ENCODE data around the gene PTPRD.
"Not testable (repeated sequence)": the region's sequence is repeated elsewhere in the genome, so short reads cannot be mapped to it uniquely, and the experiment has no call there.

PTPRD gene

DNA sequence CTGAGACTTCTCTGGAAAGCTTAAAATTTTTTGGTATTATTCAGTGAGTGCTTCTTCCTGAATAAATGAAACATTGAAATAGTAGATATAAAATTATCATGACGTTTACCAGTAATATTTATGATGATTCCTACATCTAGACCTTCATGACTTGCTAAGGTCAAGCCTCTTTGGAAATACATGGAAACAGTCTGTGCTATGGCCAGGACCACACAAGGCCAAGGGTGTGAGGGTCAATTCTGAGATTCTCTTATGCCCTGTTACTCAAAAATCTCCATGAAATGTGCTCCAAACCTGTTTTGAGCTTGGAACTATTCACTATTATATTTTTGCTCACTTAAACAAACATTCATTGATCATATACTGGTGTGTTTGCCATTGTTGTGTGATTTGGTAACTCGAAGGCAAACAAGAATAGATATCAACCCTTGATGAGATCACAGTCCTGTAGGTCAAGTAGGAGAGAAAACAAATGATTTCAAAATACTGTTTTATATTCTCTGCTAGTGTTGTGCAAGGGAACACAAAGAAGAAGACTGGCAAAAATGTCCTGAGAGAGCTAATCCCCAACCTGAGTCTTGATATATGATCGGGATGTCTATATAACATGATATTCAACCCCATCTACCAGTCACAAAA, 1558.3 kb downstream of the PTPRD start:
- H3K9me3 ChIP-seq (ENCODE audit: control insufficient read depth in 1 of 2, low read length in 2 of 2) = no peaks in the 10 kb centered on the region
- H3K4me3 ChIP-seq (ENCODE audit: low read depth in 1 of 2, low read length in 2 of 2) = no peak overlapping the region
- no peaks in the 10 kb centered on the region for H3K4me1 ChIP-seq (ENCODE audit: control insufficient read depth in 1 of 2, insufficient read depth in 2 of 2, low read length in 2 of 2)
- H3K9ac ChIP-seq (ENCODE audit: low read depth in 1 of 2, low read length in 2 of 2) = no peak overlapping the region
- no peaks in the 10 kb centered on the region for H3K27me3 ChIP-seq (ENCODE audit: control insufficient read depth in 1 of 2, insufficient read depth in 2 of 2, low read length in 2 of 2)
- no peaks in the 10 kb centered on the region for H3K36me3 ChIP-seq (ENCODE audit: control insufficient read depth in 1 of 2, insufficient read depth in 2 of 2, low read length in 2 of 2)
- H3K27ac ChIP-seq (ENCODE audit: low read depth, low read length) = no peak overlapping the region

DNA sequence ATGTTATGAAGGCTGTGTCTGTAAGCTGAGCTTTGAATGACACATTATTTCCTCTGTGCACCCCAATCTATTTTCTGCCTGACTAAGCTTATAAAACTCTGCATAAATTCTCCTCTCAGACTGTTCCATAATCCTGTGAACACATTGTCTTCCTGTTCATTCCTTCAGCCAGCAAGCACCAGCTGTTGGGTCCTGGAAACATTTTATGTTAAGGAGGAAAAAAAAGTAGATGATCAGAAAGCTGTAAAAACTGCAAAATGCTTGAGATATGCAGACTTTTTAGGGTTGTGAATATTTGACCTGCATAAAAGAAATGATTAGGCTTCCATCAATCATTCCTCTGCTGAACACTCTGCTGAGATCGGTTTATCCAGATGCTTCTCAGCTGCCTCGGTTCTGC, 1567.2 kb downstream of the PTPRD start:
- H3K4me1 ChIP-seq (ENCODE audit: control insufficient read depth in 1 of 2, insufficient read depth in 2 of 2, low read length in 2 of 2) = no peaks in the 10 kb centered on the region
- no peaks in the 10 kb centered on the region for H3K27me3 ChIP-seq (ENCODE audit: control insufficient read depth in 1 of 2, insufficient read depth in 2 of 2, low read length in 2 of 2)
- H3K9me3 ChIP-seq (ENCODE audit: control insufficient read depth in 1 of 2, low read length in 2 of 2) = no peaks in the 10 kb centered on the region
- no peak overlapping the region for H3K27ac ChIP-seq (ENCODE audit: low read depth, low read length)
- H3K9ac ChIP-seq (ENCODE audit: low read depth in 1 of 2, low read length in 2 of 2) = no peak overlapping the region
- no peaks in the 10 kb centered on the region for H3K36me3 ChIP-seq (ENCODE audit: control insufficient read depth in 1 of 2, insufficient read depth in 2 of 2, low read length in 2 of 2)
- H3K4me3 ChIP-seq (ENCODE audit: low read depth in 1 of 2, low read length in 2 of 2) = no peak overlapping the region

DNA sequence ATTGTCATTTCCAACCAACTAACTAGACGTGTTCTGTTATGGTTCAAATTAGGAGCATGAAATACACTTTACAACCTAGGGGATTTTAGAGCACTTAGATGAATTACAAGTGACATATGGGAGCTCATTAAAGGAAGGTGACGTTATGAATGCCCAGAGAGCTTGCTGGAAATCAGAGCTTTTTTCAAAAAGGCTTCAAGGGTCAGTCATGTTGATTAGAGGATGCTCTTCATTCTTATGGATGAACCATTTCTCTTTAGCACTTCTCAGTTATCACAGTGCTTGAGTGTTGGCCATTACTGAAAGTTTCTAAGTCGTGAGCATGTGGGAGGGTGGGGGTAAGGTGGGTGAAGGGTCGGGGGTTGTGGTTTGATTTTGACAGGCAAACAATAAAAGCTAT, 1567.7 kb downstream of the PTPRD start:
- Histone ChIP-seq H3K27ac (ENCODE audit: low read depth, low read length) (no peak overlapping the region), H3K4me1 (ENCODE audit: control insufficient read depth in 1 of 2, insufficient read depth in 2 of 2, low read length in 2 of 2) (no peaks in the 10 kb centered on the region), H3K4me3 (ENCODE audit: low read depth in 1 of 2, low read length in 2 of 2) (no peak overlapping the region), H3K36me3 (ENCODE audit: control insufficient read depth in 1 of 2, insufficient read depth in 2 of 2, low read length in 2 of 2) (no peaks in the 10 kb centered on the region), H3K27me3 (ENCODE audit: control insufficient read depth in 1 of 2, insufficient read depth in 2 of 2, low read length in 2 of 2) (no peaks in the 10 kb centered on the region), H3K9me3 (ENCODE audit: control insufficient read depth in 1 of 2, low read length in 2 of 2) (no peaks in the 10 kb centered on the region), H3K9ac (ENCODE audit: low read depth in 1 of 2, low read length in 2 of 2) (no peak overlapping the region)

DNA sequence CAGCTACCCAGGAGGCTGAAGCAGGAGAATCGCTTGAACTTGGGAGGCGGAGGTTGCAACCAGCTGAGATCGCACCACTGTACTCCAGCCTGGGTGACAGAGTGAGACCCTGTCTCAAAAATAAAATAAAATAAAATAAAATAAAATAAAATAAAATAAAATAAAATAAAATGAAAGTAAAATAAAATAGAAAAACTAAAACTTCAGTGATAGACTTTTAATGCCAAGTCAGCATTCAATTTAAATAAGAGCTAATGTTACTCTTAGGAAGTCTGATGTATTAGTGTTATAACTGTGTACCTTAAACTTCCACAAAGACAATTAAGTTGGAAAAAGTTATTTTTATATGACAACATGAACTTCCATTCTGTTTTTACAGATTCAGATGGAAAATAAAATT, 1569.0 kb downstream of the PTPRD start:
- not testable (repeated sequence) for H3K36me3 ChIP-seq (ENCODE audit: control insufficient read depth in 1 of 2, insufficient read depth in 2 of 2, low read length in 2 of 2); H3K4me3 ChIP-seq (ENCODE audit: low read depth in 1 of 2, low read length in 2 of 2); H3K9me3 ChIP-seq (ENCODE audit: control insufficient read depth in 1 of 2, low read length in 2 of 2); H3K4me1 ChIP-seq (ENCODE audit: control insufficient read depth in 1 of 2, insufficient read depth in 2 of 2, low read length in 2 of 2); H3K27ac ChIP-seq (ENCODE audit: low read depth, low read length); H3K9ac ChIP-seq (ENCODE audit: low read depth in 1 of 2, low read length in 2 of 2); H3K27me3 ChIP-seq (ENCODE audit: control insufficient read depth in 1 of 2, insufficient read depth in 2 of 2, low read length in 2 of 2)

DNA sequence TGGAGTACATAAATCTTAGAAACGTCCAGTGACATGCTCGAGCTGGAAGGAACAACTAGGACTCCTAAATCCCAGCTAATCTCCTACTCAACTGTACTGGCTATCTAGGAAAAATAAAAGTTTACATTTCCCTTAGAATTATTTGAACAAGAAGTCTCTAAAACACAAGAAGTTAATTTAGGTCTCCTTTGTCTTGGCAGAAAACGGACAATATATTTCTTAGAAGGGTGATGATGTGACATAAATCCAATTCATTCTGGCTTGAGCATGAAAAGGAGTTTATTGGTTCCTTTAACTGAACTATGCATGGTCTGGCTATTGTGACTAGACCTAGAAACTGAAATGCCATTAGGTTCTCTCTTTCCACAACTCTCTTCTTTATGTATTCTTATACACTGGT, 1571.0 kb downstream of the PTPRD start:
- Histone ChIP-seq H3K27me3 (ENCODE audit: control insufficient read depth in 1 of 2, insufficient read depth in 2 of 2, low read length in 2 of 2) (no peaks in the 10 kb centered on the region), H3K27ac (ENCODE audit: low read depth, low read length) (no peak overlapping the region), H3K9me3 (ENCODE audit: control insufficient read depth in 1 of 2, low read length in 2 of 2) (no peaks in the 10 kb centered on the region), H3K4me3 (ENCODE audit: low read depth in 1 of 2, low read length in 2 of 2) (no peak overlapping the region), H3K9ac (ENCODE audit: low read depth in 1 of 2, low read length in 2 of 2) (no peak overlapping the region), H3K36me3 (ENCODE audit: control insufficient read depth in 1 of 2, insufficient read depth in 2 of 2, low read length in 2 of 2) (no peaks in the 10 kb centered on the region), H3K4me1 (ENCODE audit: control insufficient read depth in 1 of 2, insufficient read depth in 2 of 2, low read length in 2 of 2) (no peaks in the 10 kb centered on the region)

DNA sequence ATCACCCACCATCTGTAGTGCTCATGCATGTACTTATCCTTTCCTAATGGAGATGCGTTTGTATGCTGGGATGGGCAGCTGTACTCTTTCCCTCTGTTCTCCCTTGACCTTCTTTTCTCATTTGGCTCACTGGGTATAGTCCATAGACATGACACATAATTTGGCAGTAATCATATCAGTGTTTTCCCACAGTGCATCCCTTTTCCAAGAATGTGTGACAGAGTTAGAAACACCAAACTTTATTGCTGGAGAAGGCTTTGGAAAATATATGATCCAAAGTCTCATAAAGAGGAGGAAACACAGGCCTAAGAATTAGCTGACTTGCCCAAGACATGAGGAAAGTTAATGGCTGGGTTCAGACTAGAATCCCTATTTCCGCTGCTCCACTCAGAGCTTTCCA, 1579.8 kb downstream of the PTPRD start:
- H3K4me3 ChIP-seq (ENCODE audit: low read depth in 1 of 2, low read length in 2 of 2) = no peak overlapping the region
- no peaks in the 10 kb centered on the region for H3K4me1 ChIP-seq (ENCODE audit: control insufficient read depth in 1 of 2, insufficient read depth in 2 of 2, low read length in 2 of 2)
- H3K27me3 ChIP-seq (ENCODE audit: control insufficient read depth in 1 of 2, insufficient read depth in 2 of 2, low read length in 2 of 2) = no peaks in the 10 kb centered on the region
- H3K9ac ChIP-seq (ENCODE audit: low read depth in 1 of 2, low read length in 2 of 2) = no peak overlapping the region
- no peaks in the 10 kb centered on the region for H3K36me3 ChIP-seq (ENCODE audit: control insufficient read depth in 1 of 2, insufficient read depth in 2 of 2, low read length in 2 of 2)
- no peak overlapping the region for H3K27ac ChIP-seq (ENCODE audit: low read depth, low read length)
- H3K9me3 ChIP-seq (ENCODE audit: control insufficient read depth in 1 of 2, low read length in 2 of 2) = no peaks in the 10 kb centered on the region

DNA sequence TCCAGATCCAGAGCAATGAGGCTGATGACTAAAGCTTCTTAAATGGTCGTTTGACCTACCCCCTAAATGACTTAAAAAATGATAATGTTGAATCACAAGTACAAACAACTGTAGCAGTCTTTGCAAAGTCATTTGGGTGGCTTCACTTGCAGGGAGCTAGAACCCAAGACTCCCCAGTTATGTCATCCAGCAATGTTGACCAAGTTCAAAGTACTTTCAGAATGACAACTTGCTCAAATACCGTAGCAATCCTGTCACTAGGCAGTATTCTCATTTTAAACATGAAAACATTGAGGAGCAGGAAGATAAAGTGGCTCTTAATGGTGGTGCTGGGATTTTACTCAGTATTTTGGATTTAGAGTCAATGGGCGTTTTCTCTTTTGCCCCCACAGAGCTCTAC, 1596.2 kb downstream of the PTPRD start:
- no peaks in the 10 kb centered on the region for H3K9me3 ChIP-seq (ENCODE audit: control insufficient read depth in 1 of 2, low read length in 2 of 2)
- H3K36me3 ChIP-seq (ENCODE audit: control insufficient read depth in 1 of 2, insufficient read depth in 2 of 2, low read length in 2 of 2) = no peaks in the 10 kb centered on the region
- no peak overlapping the region for H3K4me3 ChIP-seq (ENCODE audit: low read depth in 1 of 2, low read length in 2 of 2)
- H3K27ac ChIP-seq (ENCODE audit: low read depth, low read length) = no peak overlapping the region
- H3K4me1 ChIP-seq (ENCODE audit: control insufficient read depth in 1 of 2, insufficient read depth in 2 of 2, low read length in 2 of 2) = no peaks in the 10 kb centered on the region
- no peaks in the 10 kb centered on the region for H3K27me3 ChIP-seq (ENCODE audit: control insufficient read depth in 1 of 2, insufficient read depth in 2 of 2, low read length in 2 of 2)
- no peak overlapping the region for H3K9ac ChIP-seq (ENCODE audit: low read depth in 1 of 2, low read length in 2 of 2)

DNA sequence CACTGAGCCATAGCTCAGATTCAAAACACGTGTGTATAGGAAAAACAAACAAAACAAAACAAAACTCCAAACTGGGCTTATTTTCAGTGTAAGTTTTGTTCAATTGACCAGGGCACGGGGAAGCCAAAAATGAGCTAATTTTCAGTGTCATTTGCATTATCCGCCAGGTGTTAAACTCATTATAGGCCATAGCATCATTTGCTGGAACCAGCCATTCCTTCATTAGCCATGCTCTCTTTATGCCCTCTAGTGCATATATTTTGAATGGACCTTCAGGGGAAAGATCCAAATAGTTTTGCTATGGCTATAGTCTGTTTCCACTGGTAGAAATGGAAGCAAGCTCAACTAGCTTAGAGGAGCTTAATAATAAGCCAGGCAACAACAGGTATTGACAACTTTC, 1608.0 kb downstream of the PTPRD start:
- H3K36me3 ChIP-seq (ENCODE audit: control insufficient read depth in 1 of 2, insufficient read depth in 2 of 2, low read length in 2 of 2) = no peaks in the 10 kb centered on the region

DNA sequence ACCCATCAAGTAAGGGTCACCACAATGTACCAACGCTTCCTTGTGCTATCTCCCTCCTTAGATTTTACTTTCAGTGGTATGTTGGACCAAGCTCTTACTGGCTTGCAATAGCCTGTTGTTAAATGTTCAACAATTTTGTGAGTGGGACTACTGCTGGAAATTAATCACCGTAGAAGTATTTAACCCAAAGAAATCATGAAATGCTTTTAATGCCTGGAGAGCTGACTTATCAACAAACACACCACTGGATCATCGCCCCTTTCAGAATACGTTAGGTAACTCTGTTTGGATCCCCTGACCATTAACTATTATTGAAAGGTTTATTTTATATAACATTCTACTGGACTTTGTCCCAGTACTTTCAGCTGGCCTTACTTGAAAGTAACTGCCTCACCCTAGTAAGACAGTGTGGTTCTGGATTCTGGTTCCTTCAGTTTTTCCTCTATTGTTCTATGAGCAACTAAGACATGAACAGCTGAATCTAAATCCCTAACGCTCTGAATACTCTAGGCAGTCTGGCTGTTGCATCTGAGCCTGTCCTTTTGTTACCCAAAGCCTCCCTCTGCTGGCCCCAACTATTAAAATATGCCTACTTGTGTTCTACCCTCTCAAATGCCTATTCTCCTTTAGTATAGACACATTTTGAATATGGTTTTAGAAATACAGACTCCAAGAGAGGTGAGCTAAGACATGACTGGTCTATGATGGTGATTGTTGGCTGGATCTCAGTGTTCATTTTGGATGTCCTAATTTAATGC, 1609.8 kb downstream of the PTPRD start:
- Histone ChIP-seq H3K4me1 (ENCODE audit: control insufficient read depth in 1 of 2, insufficient read depth in 2 of 2, low read length in 2 of 2) (no peaks in the 10 kb centered on the region), H3K9me3 (ENCODE audit: control insufficient read depth in 1 of 2, low read length in 2 of 2) (no peaks in the 10 kb centered on the region), H3K4me3 (ENCODE audit: low read depth in 1 of 2, low read length in 2 of 2) (no peak overlapping the region), H3K9ac (ENCODE audit: low read depth in 1 of 2, low read length in 2 of 2) (no peak overlapping the region), H3K36me3 (ENCODE audit: control insufficient read depth in 1 of 2, insufficient read depth in 2 of 2, low read length in 2 of 2) (no peaks in the 10 kb centered on the region), H3K27me3 (ENCODE audit: control insufficient read depth in 1 of 2, insufficient read depth in 2 of 2, low read length in 2 of 2) (no peaks in the 10 kb centered on the region), H3K27ac (ENCODE audit: low read depth, low read length) (no peak overlapping the region)

More for the DNA sequence above, 1608.0 kb downstream of the PTPRD start:
- H3K4me1 ChIP-seq (ENCODE audit: control insufficient read depth in 1 of 2, insufficient read depth in 2 of 2, low read length in 2 of 2) = no peaks in the 10 kb centered on the region
- no peak overlapping the region for H3K27ac ChIP-seq (ENCODE audit: low read depth, low read length)
- H3K9me3 ChIP-seq (ENCODE audit: control insufficient read depth in 1 of 2, low read length in 2 of 2) = no peaks in the 10 kb centered on the region
- H3K9ac ChIP-seq (ENCODE audit: low read depth in 1 of 2, low read length in 2 of 2) = no peak overlapping the region
- no peak overlapping the region for H3K4me3 ChIP-seq (ENCODE audit: low read depth in 1 of 2, low read length in 2 of 2)
- no peaks in the 10 kb centered on the region for H3K27me3 ChIP-seq (ENCODE audit: control insufficient read depth in 1 of 2, insufficient read depth in 2 of 2, low read length in 2 of 2)

DNA sequence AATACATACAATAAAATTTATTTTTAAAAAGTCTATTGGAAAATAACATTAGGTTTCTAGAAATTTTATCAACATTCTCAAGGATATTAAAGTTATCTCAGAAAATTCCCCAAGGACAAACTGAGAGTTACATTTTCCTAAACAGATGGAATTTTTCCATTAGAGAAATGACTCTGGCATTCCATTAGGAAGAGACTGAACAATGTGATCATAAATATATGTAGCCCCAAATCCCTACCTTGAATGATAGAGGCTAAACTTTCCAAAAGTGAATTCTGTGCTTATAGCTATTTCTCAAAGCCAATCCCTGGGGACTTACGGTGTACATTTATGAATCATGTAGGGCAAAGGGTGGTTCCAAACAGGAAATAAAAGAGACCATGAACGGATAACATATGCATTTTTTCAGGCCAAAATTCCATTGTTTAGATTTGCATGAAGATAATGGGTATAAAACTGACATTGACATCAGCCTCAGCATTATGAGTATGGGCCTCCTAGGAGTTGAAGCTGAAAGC, 1632.2 kb downstream of the PTPRD start:
- Histone ChIP-seq H3K9me3 (ENCODE audit: control insufficient read depth in 1 of 2, low read length in 2 of 2) (no peaks in the 10 kb centered on the region), H3K4me1 (ENCODE audit: control insufficient read depth in 1 of 2, insufficient read depth in 2 of 2, low read length in 2 of 2) (no peaks in the 10 kb centered on the region), H3K4me3 (ENCODE audit: low read depth in 1 of 2, low read length in 2 of 2) (no peak overlapping the region), H3K27ac (ENCODE audit: low read depth, low read length) (no peak overlapping the region), H3K9ac (ENCODE audit: low read depth in 1 of 2, low read length in 2 of 2) (no peak overlapping the region), H3K36me3 (ENCODE audit: control insufficient read depth in 1 of 2, insufficient read depth in 2 of 2, low read length in 2 of 2) (no peaks in the 10 kb centered on the region), H3K27me3 (ENCODE audit: control insufficient read depth in 1 of 2, insufficient read depth in 2 of 2, low read length in 2 of 2) (no peaks in the 10 kb centered on the region)
